Activated CD4-positive, alpha-beta memory T cell treated with anti-CD3 and anti-CD28 coated beads, Interleukin-2, amount 10 ng/mL, durations not matched to agents 7 days and 5 days (primary cell): ENCODE results near the gene KLF11. TPM values are rescaled to one million over a fixed set of nuclear protein-coding genes. Genes with fewer than 3 reads are reported as not detected.

Experiments
- CTCF ChIA-PET: fragments of 350-600 bp; sonication (Branson Sonifier 250); formaldehyde crosslinking; loops from one replicate; lab custom pipeline; 2021; ENCODE audit warnings: antibody characterized with exemption, inconsistent platforms; lab: Charles Lee
- POLR2A ChIA-PET: fragments of 350-600 bp; sonication (Branson Sonifier 250); formaldehyde crosslinking; loops from one replicate; lab custom pipeline; 2021; ENCODE audit warnings: antibody characterized with exemption; lab: Charles Lee
- DNase-seq: peaks from one replicate; pipeline ENCODE4 v3.0.0-alpha.2; 2020
- H3K27ac Mint-ChIP-seq: one replicate; pipeline ENCODE4 v1.8.0; 2021; ENCODE audit warnings: mild to moderate bottlenecking, mixed read lengths
- H3K27me3 Mint-ChIP-seq: one replicate; pipeline ENCODE4 v1.8.0; 2021; ENCODE audit warnings: mixed read lengths
- H3K36me3 Mint-ChIP-seq: one replicate; pipeline ENCODE4 v1.8.0; 2021; ENCODE audit warnings: low read depth, mixed read lengths
- H3K4me1 Mint-ChIP-seq: one replicate; pipeline ENCODE4 v1.8.0; 2021; ENCODE audit warnings: mixed read lengths
- H3K4me3 Mint-ChIP-seq: one replicate; pipeline ENCODE4 v1.8.0; 2021; ENCODE audit warnings: mild to moderate bottlenecking, mixed read lengths
- H3K9me3 Mint-ChIP-seq: one replicate; pipeline ENCODE4 v1.8.0; 2021; ENCODE audit warnings: mixed read lengths
- total RNA-seq, 2 experiments: library from RNA; stranded (reverse); gene quantifications; one replicate each; pipeline ENCODE4 v1.2.3, GENCODE V29; 2021

Gene KLF11
- 10 to 100 TPM; 14.4 to 16.0 TPM for total RNA-seq

DNA sequence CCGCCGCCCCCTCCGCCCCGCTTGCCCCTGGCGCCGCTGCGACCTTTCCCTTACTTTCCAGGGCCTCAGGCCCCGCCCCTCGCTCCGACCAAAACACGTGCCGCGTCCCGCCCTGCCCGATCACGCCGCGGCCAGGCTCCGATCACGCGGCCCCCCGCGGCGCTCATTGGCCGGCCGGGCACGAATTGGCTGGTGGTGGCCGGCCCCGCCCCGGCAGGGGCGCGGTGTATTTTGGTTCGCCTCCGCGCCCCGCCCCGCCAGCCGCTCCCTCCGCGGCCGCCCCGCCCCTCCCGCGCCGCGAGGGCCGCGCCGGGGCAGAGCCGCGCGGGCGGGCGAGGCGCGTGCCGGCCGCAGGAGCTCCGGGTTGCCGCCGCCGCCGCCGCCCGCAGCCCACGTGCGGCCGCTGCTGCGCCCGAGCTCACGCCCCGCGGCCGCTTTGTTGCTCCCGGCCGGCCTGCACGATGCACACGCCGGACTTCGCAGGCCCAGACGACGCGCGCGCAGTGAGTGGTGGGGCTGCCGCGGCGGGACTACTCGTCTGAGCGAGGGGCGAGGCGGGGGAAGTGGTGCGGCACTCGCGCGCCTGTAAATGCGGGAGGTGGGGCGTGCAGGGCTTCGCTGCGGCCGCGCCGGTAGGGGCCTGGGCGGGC, at the start of gene KLF11:
Gene KLF11, plus strand, starts transcription at position 295 of the 650 bp plus-strand sequence. Its CDS starts 167 bp downstream, at position 462.
- H3K4me3 Mint-ChIP-seq, result peak within 1 kb of the TSS; percentile 80
- POLR2A ChIA-PET, result interaction anchor here (0.7 to 5.4 kb wide), 17 partner anchors 8 to 570 kb away, joined by 3 to 88 read pairs (median 5); partner anchors contain the start of genes ADAM17 and TAF1B
- CTCF ChIA-PET, result interaction anchor here (1.2 to 10.7 kb wide), 5 partner anchors 8 to 244 kb away, joined by 3 to 157 read pairs (median 9); no protein-coding TSS in a partner anchor
- DNase-seq, result peak; percentile 88
- H3K27me3 Mint-ChIP-seq, result peaks cover 26% of the 10 kb centered on the region
- H3K9me3 Mint-ChIP-seq, result no peaks in the 10 kb centered on the region
- peak within 1 kb of the TSS; percentile 81 for H3K27ac Mint-ChIP-seq
- peaks cover 42% of the 10 kb centered on the region for H3K4me1 Mint-ChIP-seq
- peaks cover 32% of the 10 kb centered on the region for H3K36me3 Mint-ChIP-seq

DNA sequence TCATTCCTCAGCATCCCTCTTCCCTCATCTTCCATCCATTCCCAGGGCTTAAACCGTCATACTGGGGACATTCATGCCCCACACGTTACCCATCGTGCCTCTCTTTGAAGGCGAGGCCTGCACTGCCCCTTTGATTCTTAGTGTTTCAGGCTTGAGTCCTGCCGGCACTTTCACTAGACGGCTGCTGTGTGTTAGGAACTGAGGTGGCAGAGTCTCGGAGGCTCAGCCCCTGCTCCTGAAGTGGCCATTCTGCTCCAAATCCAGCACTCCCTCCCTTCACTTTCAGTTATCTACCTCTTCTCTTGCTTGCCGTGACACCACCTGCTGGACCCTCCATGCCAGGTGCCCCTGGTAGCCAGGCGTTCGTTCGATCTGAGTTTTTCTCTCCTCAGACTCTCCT, 48.9 kb upstream of the KLF11 start:
- Mint-ChIP-seq H3K9me3 (no peaks in the 10 kb centered on the region), H3K4me1 (peaks cover 25% of the 10 kb centered on the region), H3K27me3 (peaks cover 1% of the 10 kb centered on the region), H3K4me3 (no peak overlapping the region), H3K27ac (no peak overlapping the region), H3K36me3 (no peaks in the 10 kb centered on the region)
- ChIA-PET CTCF (interaction anchor here (1.6 to 5.4 kb wide), 2 partner anchors 11 to 54 kb away, joined by 5 to 43 read pairs; no protein-coding TSS in a partner anchor), POLR2A (no interaction called here)
- no peak for DNase-seq

- no peak for DNase-seq
- Mint-ChIP-seq H3K9me3 (no peaks in the 10 kb centered on the region), H3K27me3 (peaks cover 1% of the 10 kb centered on the region), H3K4me1 (peaks cover 25% of the 10 kb centered on the region), H3K36me3 (no peaks in the 10 kb centered on the region), H3K27ac (no peak overlapping the region), H3K4me3 (no peak overlapping the region)
- POLR2A ChIA-PET, result no interaction called here
- CTCF ChIA-PET, result interaction anchor here (1.6 to 5.4 kb wide), 3 partner anchors 9 to 53 kb away, joined by 5 to 43 read pairs (median 7); no protein-coding TSS in a partner anchor
Observed at GRCh38 chr2:9995059-9995458, 48.3 kb upstream of the KLF11 start.

- no peak overlapping the region for H3K27ac Mint-ChIP-seq
- no peaks in the 10 kb centered on the region for H3K9me3 Mint-ChIP-seq
- peaks cover 1% of the 10 kb centered on the region for H3K27me3 Mint-ChIP-seq
- H3K36me3 Mint-ChIP-seq, result no peaks in the 10 kb centered on the region
- no peak overlapping the region for H3K4me3 Mint-ChIP-seq
- peaks cover 21% of the 10 kb centered on the region for H3K4me1 Mint-ChIP-seq
- DNase-seq, result no peak
- ChIA-PET POLR2A (no interaction called here), CTCF (interaction anchor here (2.0 to 5.4 kb wide), 2 partner anchors 10 to 12 kb away, joined by 7 to 43 read pairs; no protein-coding TSS in a partner anchor)
Observed at GRCh38 chr2:9996321-9996720, 47.0 kb upstream of the KLF11 start.

GRCh38 chr2:9997936-9998335, 45.4 kb upstream of the KLF11 start:
- H3K36me3 Mint-ChIP-seq, result no peaks in the 10 kb centered on the region
- no peak overlapping the region for H3K27ac Mint-ChIP-seq
- no peak overlapping the region for H3K4me3 Mint-ChIP-seq
- DNase-seq, result no peak
- ChIA-PET POLR2A (no interaction called here), CTCF (interaction anchor here (1.0 kb wide), 1 partner anchor 14 kb away, joined by 4 read pairs; no protein-coding TSS in a partner anchor)
- H3K9me3 Mint-ChIP-seq, result no peaks in the 10 kb centered on the region
- H3K4me1 Mint-ChIP-seq, result peaks cover 19% of the 10 kb centered on the region
- H3K27me3 Mint-ChIP-seq, result no peaks in the 10 kb centered on the region

DNA sequence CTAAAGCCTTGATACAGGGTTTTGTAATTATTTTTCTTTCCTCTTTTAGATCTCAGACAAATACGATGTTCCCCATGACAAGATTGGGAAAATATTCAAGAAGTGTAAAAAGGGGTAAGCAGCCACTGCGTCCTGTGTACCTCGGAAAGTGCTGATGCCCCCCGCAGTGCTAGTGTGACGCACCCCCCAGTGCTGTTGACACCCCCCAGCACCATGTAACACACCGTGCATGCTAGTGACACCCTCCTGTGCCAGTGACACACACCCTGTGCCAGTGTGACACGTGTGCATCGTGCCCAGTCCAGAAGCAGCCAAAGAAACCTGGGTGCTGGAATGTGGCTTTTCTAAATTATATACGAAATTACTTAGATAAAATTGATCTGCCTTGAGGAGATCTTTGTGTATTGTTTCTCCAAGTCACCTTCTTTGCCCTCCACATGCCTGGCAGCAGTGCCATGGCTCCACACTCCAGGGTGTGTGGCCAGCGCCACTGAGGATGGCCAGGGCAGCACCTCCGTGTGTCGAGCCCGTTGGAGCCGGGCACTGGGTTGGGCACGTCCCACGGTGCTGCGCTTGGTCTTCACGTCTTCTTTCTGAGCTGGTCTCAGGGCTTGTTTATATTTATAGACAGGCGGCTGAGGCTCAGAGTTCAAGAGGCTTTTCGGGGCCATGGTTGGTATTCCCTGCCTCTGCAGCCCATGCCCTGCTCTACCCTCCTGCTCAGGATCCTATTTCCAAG, 44.3 kb upstream of the KLF11 start:
- H3K9me3 Mint-ChIP-seq, result no peaks in the 10 kb centered on the region
- H3K4me3 Mint-ChIP-seq, result no peak overlapping the region
- no peaks in the 10 kb centered on the region for H3K27me3 Mint-ChIP-seq
- no peak overlapping the region for H3K27ac Mint-ChIP-seq
- no peak for DNase-seq
- CTCF ChIA-PET, result no interaction called here
- peaks cover 11% of the 10 kb centered on the region for H3K4me1 Mint-ChIP-seq
- POLR2A ChIA-PET, result no interaction called here
- H3K36me3 Mint-ChIP-seq, result no peaks in the 10 kb centered on the region

- Mint-ChIP-seq H3K36me3 (no peaks in the 10 kb centered on the region), H3K9me3 (no peaks in the 10 kb centered on the region), H3K27ac (no peak overlapping the region), H3K27me3 (no peaks in the 10 kb centered on the region), H3K4me3 (no peak overlapping the region), H3K4me1 (peaks cover 6% of the 10 kb centered on the region)
- POLR2A ChIA-PET, result no interaction called here
- DNase-seq, result no peak
- CTCF ChIA-PET, result no interaction called here
Observed at GRCh38 chr2:9999693-10000092, 43.7 kb upstream of the KLF11 start.

- CTCF ChIA-PET, result no interaction called here
- DNase-seq, result no peak
- Mint-ChIP-seq H3K27me3 (peaks cover 4% of the 10 kb centered on the region), H3K4me1 (peaks cover 1% of the 10 kb centered on the region), H3K4me3 (no peak overlapping the region), H3K9me3 (no peaks in the 10 kb centered on the region), H3K27ac (no peak overlapping the region), H3K36me3 (no peaks in the 10 kb centered on the region)
- POLR2A ChIA-PET, result no interaction called here
Observed at GRCh38 chr2:10000541-10000940, 42.8 kb upstream of the KLF11 start.

- CTCF ChIA-PET, result interaction anchor here (0.9 kb wide), 1 partner anchor 17 kb away, joined by 4 read pairs; no protein-coding TSS in a partner anchor
Observed at GRCh38 chr2:10001586-10001985, 41.8 kb upstream of the KLF11 start.

DNA sequence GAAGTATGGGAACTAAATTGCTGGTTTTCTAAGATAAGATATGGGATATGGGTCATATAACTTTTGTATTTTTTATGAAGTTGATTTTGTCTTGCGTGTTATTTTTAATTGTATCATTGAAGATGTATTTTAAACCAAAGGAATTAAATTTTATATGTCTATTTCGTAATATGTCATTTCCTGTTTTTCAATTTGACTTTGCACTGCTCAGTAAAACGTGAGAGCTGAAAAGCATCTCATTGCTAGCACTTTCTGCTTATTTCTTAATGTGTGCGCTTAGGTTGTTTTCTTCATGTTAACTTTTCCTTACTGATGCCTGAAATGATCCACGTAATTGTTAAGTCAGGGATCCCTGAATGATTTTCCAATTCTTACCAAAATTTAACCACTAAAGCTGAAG, 41.2 kb upstream of the KLF11 start:
- POLR2A ChIA-PET, result no interaction called here
- CTCF ChIA-PET, result no interaction called here
- H3K4me3 Mint-ChIP-seq, result no peak overlapping the region
- H3K4me1 Mint-ChIP-seq, result peaks cover 1% of the 10 kb centered on the region
- no peak for DNase-seq
- no peaks in the 10 kb centered on the region for H3K36me3 Mint-ChIP-seq
- peaks cover 14% of the 10 kb centered on the region for H3K27me3 Mint-ChIP-seq
- H3K9me3 Mint-ChIP-seq, result no peaks in the 10 kb centered on the region
- H3K27ac Mint-ChIP-seq, result no peak overlapping the region

More at GRCh38 chr2:10001586-10001985, 41.8 kb upstream of the KLF11 start:
- POLR2A ChIA-PET, result no interaction called here
- Mint-ChIP-seq H3K36me3 (no peaks in the 10 kb centered on the region), H3K27ac (no peak overlapping the region), H3K4me3 (no peak overlapping the region), H3K4me1 (peaks cover 1% of the 10 kb centered on the region), H3K27me3 (peaks cover 10% of the 10 kb centered on the region), H3K9me3 (no peaks in the 10 kb centered on the region)
- DNase-seq, result no peak

- no peak overlapping the region for H3K27ac Mint-ChIP-seq
- POLR2A ChIA-PET, result no interaction called here
- CTCF ChIA-PET, result no interaction called here
- no peak overlapping the region for H3K4me3 Mint-ChIP-seq
- DNase-seq, result no peak
- H3K27me3 Mint-ChIP-seq, result peaks cover 15% of the 10 kb centered on the region
- H3K36me3 Mint-ChIP-seq, result no peaks in the 10 kb centered on the region
- no peaks in the 10 kb centered on the region for H3K9me3 Mint-ChIP-seq
- H3K4me1 Mint-ChIP-seq, result peaks cover 1% of the 10 kb centered on the region
Observed at GRCh38 chr2:10002681-10003080, 40.7 kb upstream of the KLF11 start.

DNA sequence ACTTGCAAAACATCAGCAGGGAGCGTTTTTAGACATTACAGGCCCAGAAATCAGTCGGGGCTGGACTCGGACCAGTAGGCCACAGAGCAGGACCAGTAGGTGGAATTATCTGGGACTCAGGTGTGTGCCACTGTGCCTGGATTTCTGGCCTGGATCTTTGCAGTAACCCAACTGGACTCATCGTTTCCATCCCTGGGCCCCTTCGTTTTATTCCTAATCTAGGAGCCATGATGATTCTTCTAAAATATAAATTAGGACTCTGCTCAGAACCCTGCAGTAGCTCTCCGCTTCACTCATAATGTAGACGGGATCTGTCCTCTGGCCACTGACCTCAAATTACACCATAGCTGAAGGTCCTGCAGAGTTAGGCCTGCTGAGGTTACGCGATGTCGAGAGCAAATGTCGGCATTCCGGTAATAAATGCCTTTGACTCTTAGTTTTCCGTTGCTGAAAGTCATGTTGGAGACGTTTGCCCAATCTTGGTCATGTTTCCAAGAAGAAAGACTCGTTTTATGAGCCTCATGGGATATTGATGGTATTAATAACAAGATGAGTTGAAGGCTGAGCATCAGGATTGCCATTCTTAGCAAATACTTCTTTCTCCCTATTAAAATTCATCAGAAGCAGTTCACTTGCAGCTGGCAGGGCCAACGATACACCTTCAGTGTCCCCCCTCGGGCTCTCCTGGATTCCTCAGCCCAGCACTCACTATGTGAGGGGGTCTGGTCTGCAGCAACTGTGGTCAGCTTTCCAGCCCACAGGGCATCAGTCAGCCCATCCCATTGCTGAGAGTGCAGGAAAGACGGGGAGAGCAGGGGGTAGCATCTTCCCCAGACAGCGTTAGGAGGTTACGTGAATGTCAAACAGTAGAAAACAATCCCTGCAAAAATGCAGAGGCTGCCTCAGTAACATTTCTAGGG, 39.9 kb upstream of the KLF11 start:
- ChIA-PET CTCF (no interaction called here), POLR2A (no interaction called here)
- Mint-ChIP-seq H3K36me3 (no peaks in the 10 kb centered on the region), H3K27me3 (peaks cover 22% of the 10 kb centered on the region), H3K4me1 (peaks cover 1% of the 10 kb centered on the region), H3K27ac (no peak overlapping the region), H3K9me3 (no peaks in the 10 kb centered on the region), H3K4me3 (no peak overlapping the region)
- no peak for DNase-seq
